NCI-H1092 (cell line): ENCODE data around the gene GGA1.

Experiments
- DNase-seq: peaks from one replicate; lab custom pipeline; 2025; lab: John Stamatoyannopoulos, UW

GGA1 gene

DNA sequence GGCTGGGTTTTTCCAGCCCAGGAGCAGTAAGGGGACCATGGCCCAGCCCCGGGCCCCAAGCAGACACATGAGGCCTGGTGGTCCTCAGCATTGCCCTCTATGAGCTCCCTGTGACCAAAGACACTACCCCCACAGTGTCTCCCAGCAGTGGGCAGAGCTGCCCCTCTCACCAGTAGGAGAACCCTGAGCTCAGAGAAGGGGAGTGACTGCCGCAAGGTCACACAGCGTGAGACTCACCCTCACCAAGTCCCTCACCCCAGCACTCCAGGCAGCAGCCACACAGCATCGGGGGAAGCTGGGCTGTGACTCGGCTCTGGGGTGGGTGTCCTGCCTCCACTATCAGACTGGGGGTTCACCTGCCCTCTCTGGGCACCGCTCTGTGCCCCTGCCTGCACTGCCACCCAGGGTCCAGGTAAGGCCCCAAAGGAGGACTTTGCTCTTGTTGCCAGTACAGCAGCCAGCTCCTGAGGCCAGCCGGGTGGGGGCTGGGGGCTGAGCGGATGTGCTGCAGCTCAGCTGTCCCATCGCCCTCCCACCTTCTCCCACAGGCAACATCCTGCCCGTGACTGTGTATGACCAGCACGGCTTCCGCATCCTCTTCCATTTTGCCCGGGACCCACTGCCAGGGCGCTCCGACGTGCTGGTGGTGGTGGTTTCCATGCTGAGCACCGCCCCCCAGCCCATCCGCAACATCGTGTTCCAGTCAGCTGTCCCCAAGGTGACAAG, 23.0 kb downstream of the GGA1 start:
- DNase-seq, result no peak

DNA sequence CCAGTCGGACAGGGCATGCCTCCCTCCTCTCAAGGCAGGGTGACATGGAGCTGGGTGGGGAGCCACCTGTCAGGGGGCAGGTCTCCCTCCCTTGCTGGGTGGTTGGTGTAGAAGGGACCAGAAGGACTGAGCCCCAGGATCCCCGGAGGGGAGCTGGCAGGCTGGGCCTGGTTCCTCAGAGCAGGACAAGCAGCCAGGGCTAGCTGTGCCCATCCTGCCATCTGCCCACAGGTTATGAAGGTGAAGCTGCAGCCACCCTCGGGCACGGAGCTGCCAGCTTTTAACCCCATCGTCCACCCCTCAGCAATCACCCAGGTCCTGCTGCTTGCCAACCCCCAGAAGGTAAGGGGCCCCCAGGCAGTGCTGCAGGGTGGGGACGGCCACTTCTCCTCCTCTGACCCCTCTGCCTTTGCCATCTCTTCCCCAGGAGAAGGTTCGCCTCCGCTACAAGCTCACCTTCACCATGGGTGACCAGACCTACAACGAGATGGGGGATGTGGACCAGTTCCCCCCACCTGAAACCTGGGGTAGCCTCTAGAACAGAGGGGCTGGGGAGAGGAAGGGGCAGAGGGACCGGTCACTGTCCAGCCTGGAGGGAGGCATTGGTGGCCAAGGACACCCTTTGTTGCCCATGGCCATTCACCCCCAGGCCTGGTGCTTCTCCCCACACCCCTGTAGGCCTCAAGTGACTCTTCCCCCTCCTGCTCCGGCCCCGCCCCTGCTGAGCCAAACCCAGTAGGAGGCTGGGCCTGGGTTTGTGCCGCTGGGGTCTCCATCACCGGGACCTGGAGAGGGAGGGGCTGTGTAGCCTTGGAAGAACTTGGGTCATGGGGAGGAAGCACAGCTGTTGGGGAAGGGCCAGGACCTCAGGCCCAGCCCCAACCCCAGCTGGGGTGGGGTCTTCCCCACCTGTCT, 23.8 kb downstream of the GGA1 start:
- no peak for DNase-seq

- no peak for DNase-seq
Observed at GRCh38 chr22:37633089-37633624, 24.5 kb downstream of the GGA1 start.

DNA sequence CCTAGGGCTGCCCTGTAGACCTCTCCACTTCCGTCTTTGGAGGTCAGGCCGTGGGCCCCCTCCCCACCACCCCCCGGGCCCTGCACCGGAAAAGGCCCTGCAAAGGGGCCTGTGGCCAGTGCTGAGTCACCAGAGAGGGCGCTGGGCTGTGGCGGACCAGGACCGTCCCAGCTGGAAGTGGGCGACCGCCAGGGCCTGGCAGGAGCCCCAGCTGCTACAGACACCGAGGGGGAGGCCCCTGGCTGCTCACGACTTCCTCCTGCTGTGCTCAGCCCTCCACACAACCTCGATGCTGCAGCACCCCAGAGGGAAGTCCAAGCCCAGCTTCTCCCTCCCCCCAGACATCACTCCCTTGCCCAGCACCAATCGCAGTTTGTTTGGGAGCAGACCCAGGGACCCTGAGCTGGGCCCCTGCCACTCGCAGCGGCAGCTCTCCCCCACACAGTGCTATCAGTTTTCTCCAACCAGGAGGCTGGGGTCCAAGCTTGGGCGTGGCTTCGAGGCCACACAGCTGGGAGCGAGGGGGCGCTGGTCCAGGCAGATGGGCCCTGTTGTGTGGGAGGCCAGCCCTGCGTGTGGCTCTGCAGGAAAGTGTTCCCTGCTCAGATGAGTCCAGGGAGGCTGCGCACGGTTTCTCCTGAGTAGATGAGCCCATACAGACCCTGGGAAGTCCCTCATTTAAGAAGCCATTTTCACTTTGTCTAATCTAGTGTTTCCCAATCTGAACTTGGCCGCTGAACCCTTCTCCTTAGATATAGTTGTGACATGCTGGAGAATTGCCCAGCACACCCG, 25.2 kb downstream of the GGA1 start:
- peak; percentile 71 for DNase-seq

DNA sequence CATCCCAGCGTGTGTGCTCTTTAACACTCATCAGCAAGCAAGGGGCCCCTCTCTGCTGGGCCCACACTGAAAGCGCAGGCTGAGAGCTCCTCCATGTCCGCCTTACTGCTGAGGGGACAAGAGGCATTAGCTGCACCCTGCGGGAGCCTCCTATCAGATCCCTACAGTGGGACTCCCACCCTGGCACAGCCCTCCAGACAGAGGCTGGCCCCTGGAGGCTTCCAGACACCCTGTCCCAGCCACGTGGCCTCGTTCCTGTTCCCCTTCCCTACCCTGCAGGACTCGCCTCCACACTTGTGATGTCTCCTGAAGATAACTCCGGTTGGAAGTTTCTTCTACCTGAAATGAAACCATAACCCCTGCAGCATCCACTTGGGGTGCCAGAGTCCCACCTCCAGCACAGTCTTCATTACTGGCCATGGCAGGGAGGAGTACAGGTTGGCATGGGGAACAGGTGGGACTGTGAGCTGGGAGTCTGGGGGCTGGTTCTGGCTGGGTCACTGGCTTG, 25.8 kb downstream of the GGA1 start:
- peak; percentile 13 for DNase-seq

DNA sequence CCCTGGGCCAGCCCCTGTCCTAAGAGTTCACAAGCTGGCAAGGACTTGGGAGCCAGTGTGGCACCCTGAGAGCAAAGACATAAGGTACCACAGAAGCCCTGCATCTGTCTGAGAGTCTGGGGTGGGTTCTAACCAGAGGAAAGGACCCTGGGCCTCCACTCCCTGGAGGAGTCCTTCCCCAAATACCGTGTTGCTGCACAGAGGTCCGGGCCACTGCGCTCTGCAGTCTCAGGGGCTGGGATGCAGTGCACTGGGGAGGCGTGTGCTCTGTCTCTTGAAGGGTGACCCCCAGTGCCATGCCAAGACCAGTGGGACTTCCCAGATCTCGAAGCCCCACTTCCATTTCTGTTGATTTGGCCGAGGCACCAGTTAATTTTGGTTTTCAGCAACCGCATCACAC, 26.5 kb downstream of the GGA1 start:
- DNase-seq, result no peak

- no peak for DNase-seq
Observed at GRCh38 chr22:37636186-37636948, 27.7 kb downstream of the GGA1 start.

DNA sequence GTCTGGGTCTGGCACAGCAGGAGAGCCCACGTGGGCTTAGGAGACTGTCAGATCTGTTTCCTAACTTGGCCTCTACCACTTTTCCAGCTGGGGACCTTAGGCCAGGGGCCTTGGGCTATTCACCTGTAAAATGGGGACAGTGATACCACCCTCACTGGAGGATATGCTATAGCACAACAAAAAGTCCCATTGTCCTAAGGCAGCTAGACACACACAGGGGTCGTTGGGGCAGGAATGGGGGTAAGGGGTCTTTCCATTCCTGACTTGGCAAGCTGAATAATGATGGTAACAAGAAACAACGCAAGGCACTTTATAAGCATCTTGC, 28.3 kb downstream of the GGA1 start:
- no peak for DNase-seq

GRCh38 chr22:37638391-37639069, 29.9 kb downstream of the GGA1 start:
- no peak for DNase-seq

- DNase-seq, result peak; percentile 5
Observed at GRCh38 chr22:37639070-37639760, 30.6 kb downstream of the GGA1 start, which contains the start of gene SH3BP1. SH3BP1 (plus strand) TSS chr22:37639669; CDS start chr22:37639788, 119 bp downstream.

DNA sequence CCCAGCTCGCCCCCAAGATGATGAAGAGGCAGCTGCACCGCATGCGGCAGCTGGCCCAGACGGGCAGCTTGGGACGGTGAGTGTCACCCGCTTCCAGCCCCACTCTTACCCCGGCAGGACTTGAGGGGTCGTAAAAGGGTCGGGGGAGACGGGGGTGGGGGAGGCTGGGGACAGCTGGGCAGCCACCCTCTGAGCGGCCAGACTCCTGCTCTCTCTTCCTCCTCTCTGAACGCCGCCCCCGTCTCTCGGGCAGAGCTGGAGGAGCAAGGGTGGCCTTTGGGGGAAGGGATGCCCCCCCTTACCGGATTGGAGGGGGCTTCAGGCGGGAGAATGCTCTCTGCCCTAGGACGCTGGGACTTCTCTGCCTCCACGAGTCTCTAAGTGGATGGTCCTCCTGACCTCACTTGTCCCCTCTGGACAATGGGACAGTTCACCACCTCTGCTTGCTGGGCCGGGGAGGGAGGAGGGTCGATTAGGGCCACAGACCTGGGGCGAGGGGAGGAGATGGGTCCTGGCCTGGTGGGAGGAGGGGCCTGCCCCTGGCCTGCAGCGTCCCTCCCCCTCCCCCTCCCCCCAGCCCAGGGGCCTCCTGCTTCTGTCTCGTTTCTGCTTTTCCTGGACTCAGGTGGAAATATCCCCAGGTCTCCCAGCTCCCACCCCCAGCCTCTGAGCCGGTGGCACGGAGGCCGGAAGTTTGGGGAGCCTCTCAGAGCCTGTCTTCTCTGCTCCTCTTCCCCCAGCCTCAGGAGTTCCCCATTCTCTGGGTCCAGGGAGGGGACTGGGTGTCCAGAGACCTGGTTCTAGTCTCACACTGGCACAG, 31.3 kb downstream of the GGA1 start:
- no peak for DNase-seq

- no peak for DNase-seq
Observed at GRCh38 chr22:37640591-37641560, 32.2 kb downstream of the GGA1 start.

DNA sequence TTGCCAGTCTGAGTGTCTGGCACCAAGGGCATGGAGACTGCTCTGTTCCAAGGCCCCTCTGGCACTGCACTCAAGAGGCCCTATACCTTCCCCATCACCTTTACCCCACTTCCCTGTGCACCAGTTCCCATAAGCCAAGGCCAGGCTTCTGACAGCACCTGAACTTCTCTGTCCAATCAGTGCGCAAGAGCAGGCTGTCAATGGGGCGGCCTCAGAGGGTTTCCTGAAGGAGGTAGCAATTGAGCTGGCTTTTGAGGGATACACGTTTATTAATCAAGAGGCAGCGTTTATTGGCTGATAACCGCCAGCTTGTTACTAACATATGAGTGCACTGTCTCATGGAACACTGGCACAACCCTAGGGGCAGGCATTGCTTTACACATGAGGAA, 32.9 kb downstream of the GGA1 start:
- no peak for DNase-seq

GRCh38 chr22:37643225-37643847, 34.7 kb downstream of the GGA1 start:
- peak; percentile 26 for DNase-seq

DNA sequence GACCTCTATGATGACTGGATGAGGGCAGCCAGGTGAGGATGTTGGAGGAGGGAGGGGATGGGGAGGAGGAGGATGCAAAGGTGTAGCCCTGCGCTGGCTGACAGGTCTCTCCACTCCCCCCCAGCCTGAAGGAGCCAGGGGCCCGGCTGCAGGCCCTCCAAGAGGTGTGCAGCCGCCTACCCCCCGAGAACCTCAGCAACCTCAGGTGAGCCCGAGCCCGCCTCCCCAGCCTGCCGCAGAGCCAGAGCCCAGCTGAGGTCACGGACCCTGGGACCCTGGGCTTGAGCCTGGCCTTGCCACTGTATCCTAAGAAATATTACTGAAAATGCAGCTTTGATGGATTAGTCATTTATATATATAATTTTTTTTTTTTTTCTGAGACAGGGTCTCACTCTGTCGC, 38.7 kb downstream of the GGA1 start:
- DNase-seq, result no peak

DNA sequence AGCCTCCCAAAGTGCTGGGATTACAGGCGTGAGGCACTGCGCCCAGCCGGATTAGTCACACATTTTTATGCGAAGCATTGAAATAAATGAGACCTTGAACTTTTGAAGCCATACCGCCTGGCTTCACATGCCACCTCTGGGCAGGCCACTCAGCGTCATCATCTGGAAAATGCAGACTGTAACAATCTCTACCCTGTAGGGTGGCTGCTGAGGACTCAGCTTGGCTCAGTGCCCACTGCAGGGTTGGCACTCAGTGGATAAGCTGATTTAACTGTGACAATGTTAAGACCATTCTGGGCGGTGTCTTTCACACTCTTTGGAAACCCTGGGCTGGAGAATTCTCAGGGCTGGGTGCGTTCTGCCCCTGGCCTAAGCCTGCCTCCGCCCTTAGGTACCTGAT, 39.3 kb downstream of the GGA1 start:
- DNase-seq, result no peak

DNA sequence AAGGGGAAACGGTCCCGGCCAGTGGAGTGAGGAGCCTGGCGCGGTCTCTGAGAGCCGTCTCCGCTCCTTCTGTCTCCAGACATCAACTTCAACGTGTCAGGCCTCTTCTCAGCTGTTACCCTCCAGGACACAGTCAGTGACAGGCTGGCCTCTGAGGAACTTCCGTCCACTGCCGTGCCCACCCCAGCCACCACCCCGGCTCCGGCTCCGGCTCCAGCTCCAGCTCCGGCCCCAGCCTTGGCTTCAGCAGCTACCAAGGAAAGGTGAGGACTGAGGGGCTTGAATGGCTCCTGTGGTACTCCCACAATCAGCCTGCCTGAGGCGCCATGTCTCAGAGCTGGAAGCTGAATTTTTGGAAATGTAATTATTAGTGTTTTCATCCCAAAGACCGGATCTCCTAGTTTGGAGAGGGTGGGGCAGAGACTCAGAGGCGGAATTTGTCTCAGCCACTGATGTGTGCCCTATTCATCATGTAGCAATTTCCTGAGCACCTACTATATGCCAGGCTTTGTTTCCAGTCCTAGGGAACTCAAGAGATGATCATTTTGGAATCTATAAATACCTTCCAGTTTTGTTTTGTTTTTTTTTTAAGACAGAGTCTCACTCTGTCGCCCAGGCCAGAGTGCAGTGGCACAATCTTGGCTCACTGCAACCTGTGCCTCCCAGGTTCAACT, 42.0 kb downstream of the GGA1 start:
- no peak for DNase-seq
